ENCODE measurements around the gene IQSEC3.
"Not testable (repeated sequence)": the region's sequence is repeated elsewhere in the genome, so short reads cannot be mapped to it uniquely, and the experiment has no call there.

GRCh38 chr12:45991-46358, 20.6 kb upstream of the IQSEC3 start:
- not testable (repeated sequence) for TF ChIP-seq CTCF (IDR thresholded peaks at IDR 0.05 in 4 of 5, conservative IDR thresholded peaks at IDR 0.05 in 1 of 5); POLR2A (IDR thresholded peaks at IDR 0.05)
